H1 (cell line): ENCODE results near the gene ATG2B. TPM values are rescaled to one million over a fixed set of nuclear protein-coding genes. Genes with fewer than 3 reads are reported as not detected.

Experiments
- CTCF ChIA-PET: fragments of 300-600 bp; sonication (Branson Sonifier 250); formaldehyde crosslinking; loops from one replicate; lab custom pipeline; 2021; ENCODE audit not compliant: partially characterized antibody; lab: Charles Lee
- POLR2A ChIA-PET: fragments of 300-600 bp; sonication (Branson Sonifier 250); formaldehyde crosslinking; loops from one replicate; lab custom pipeline; 2021; ENCODE audit warnings: inconsistent platforms; ENCODE audit not compliant: partially characterized antibody; lab: Charles Lee
- DNase-seq, 2 experiments: peaks; one replicate each; pipeline versions ENCODE4 v3.0.0 to v3.0.0-alpha.2; 2010 to 2022; ENCODE audit warnings: low spot score in 2 of 2, low read depth in 1 of 2, mixed read lengths in 1 of 2
- FAIRE-seq: peaks from 2 replicates; lab custom pipeline; 2011; peaks lifted over from hg19 to GRCh38; lab: Jason Lieb, UNC
- H2AFZ ChIP-seq: 2 replicates; pipeline ENCODE4 v1.8.1; 2012; ENCODE audit warnings: low read length, inconsistent platforms
- H2AK5ac ChIP-seq: 2 replicates; pipeline ENCODE4 v1.6.1; 2013; ENCODE audit warnings: low read depth, low read length
- H2BK120ac ChIP-seq: replicated peaks from 2 replicates; pipeline ENCODE3; 2013; ENCODE audit warnings: low read depth, low read length, inconsistent platforms
- H2BK12ac ChIP-seq: 2 replicates; pipeline ENCODE4 v1.6.1; 2013; ENCODE audit warnings: low read depth, low read length
- H2BK15ac ChIP-seq: 2 replicates; pipeline ENCODE4 v1.6.1; 2013; ENCODE audit warnings: low read length
- H2BK20ac ChIP-seq: 2 replicates; pipeline ENCODE4 v1.6.1; 2013; ENCODE audit warnings: low read length
- H2BK5ac ChIP-seq: 2 replicates; pipeline ENCODE4 v1.6.1; 2013; ENCODE audit warnings: low read depth, low read length
- H3K14ac ChIP-seq: 2 replicates; pipeline ENCODE4 v1.6.1; 2013; ENCODE audit warnings: inconsistent platforms; ENCODE audit not compliant: insufficient read length
- H3K18ac ChIP-seq: 2 replicates; pipeline ENCODE4 v1.6.1; 2013; ENCODE audit warnings: low read length; ENCODE audit errors: extremely low read depth
- H3K23ac ChIP-seq: 2 replicates; pipeline ENCODE4 v1.6.1; 2013; ENCODE audit warnings: inconsistent platforms; ENCODE audit not compliant: insufficient read length
- H3K23me2 ChIP-seq: 2 replicates; pipeline ENCODE4 v1.6.1; 2013; ENCODE audit warnings: low read depth, low read length
- H3K27ac ChIP-seq: 2 replicates; pipeline ENCODE4 v1.6.1; 2011; ENCODE audit warnings: low read depth, low read length, inconsistent platforms
- H3K27me3 ChIP-seq, 4 experiments: replicated peaks in 1 of 4; 1 replicate in 1 of 4; 2 replicates in 3 of 4; pipeline versions ENCODE4 v1.6.1 to v1.8.1; 2011 to 2013; ENCODE audit warnings: low read length in 3 of 4, mild to moderate bottlenecking in 3 of 4, inconsistent platforms in 2 of 4, mixed read lengths in 2 of 4, moderate library complexity in 1 of 4; ENCODE audit not compliant: control insufficient read depth in 3 of 4, insufficient read depth in 3 of 4; ENCODE audit errors: extremely low read depth in 1 of 4
- H3K36me3 ChIP-seq, 4 experiments: 2 replicates each; pipeline versions ENCODE4 v1.6.1 to v1.8.1; 2011 to 2013; ENCODE audit warnings: mild to moderate bottlenecking in 4 of 4, low read length in 3 of 4, moderate library complexity in 2 of 4, control low read depth in 1 of 4, inconsistent platforms in 1 of 4; ENCODE audit not compliant: insufficient read depth in 4 of 4, control insufficient read depth in 2 of 4
- H3K4ac ChIP-seq: replicated peaks from 2 replicates; pipeline ENCODE3; 2013; ENCODE audit warnings: low read length, low read depth, mixed read lengths, inconsistent platforms; ENCODE audit not compliant: insufficient read length
- H3K4me1 ChIP-seq, 4 experiments: replicated peaks in 1 of 4; 1 replicate in 1 of 4; 2 replicates in 3 of 4; pipeline versions ENCODE4 v1.6.1 to v1.8.1; 2011 to 2013; ENCODE audit warnings: low read length in 3 of 4, inconsistent platforms in 2 of 4, mixed read lengths in 1 of 4; ENCODE audit not compliant: insufficient read depth in 4 of 4, control insufficient read depth in 3 of 4
- H3K4me2 ChIP-seq, 2 experiments: 2 replicates each; pipeline versions ENCODE4 v1.6.1 to v1.8.1; 2011 to 2013; ENCODE audit warnings: low read depth in 2 of 2, low read length in 2 of 2, control low read depth in 1 of 2, inconsistent platforms in 1 of 2, mild to moderate bottlenecking in 1 of 2; ENCODE audit not compliant: insufficient read depth in 1 of 2
- H3K4me3 ChIP-seq, 4 experiments: fragments of 200-600, 300-600 bp in 1 of 4; sonication (generic), shearing (Covaris generic), sonication (Bioruptor Twin) in 1 of 4; 2 replicates each; pipeline versions ENCODE4 v1.5.1 to v1.8.1; 2011 to 2016; ENCODE audit warnings: low read length in 4 of 4, low read depth in 3 of 4, control low read depth in 2 of 4, inconsistent platforms in 2 of 4, mild to moderate bottlenecking in 2 of 4, mixed read lengths in 1 of 4, moderate library complexity in 1 of 4; ENCODE audit not compliant: insufficient read depth in 2 of 4; ENCODE audit errors: extremely low read depth in 1 of 4
- H3K56ac ChIP-seq: replicated peaks from 2 replicates; pipeline ENCODE3; 2013; ENCODE audit warnings: low read depth, mild to moderate bottlenecking, mixed read lengths, low read length, inconsistent platforms; ENCODE audit not compliant: insufficient read length
- H3K79me1 ChIP-seq: 2 replicates; pipeline ENCODE4 v1.6.1; 2013; ENCODE audit warnings: low read depth, low read length, control low read depth
- H3K79me2 ChIP-seq, 2 experiments: 2 replicates each; pipeline versions ENCODE4 v1.6.1 to v1.8.1; 2012 to 2013; ENCODE audit warnings: low read length in 2 of 2, mild to moderate bottlenecking in 2 of 2, inconsistent platforms in 1 of 2; ENCODE audit not compliant: insufficient read depth in 2 of 2, control insufficient read depth in 1 of 2
- H3K9ac ChIP-seq, 4 experiments: replicated peaks in 1 of 4; 1 replicate in 1 of 4; 2 replicates in 3 of 4; pipeline versions ENCODE4 v1.6.1 to v1.8.1; 2011 to 2013; ENCODE audit warnings: low read depth in 3 of 4, low read length in 3 of 4, control low read depth in 2 of 4, mild to moderate bottlenecking in 2 of 4, moderate library complexity in 2 of 4, inconsistent platforms in 1 of 4; ENCODE audit errors: extremely low read depth in 1 of 4
- H3K9me3 ChIP-seq, 2 experiments: 2 replicates each; pipeline versions ENCODE4 v1.6.1 to v1.8.1; 2012 to 2013; ENCODE audit warnings: mild to moderate bottlenecking in 2 of 2, moderate library complexity in 2 of 2, control low read depth in 1 of 2, inconsistent platforms in 1 of 2, low read depth in 1 of 2, low read length in 1 of 2, mixed read lengths in 1 of 2; ENCODE audit not compliant: insufficient read depth in 2 of 2
- H4K20me1 ChIP-seq, 2 experiments: replicated peaks in 1 of 2; 2 replicates each; pipeline versions ENCODE3 to v1.8.1; 2011 to 2013; ENCODE audit warnings: inconsistent platforms in 2 of 2, low read length in 2 of 2, mild to moderate bottlenecking in 1 of 2; ENCODE audit not compliant: insufficient read depth in 2 of 2, control insufficient read depth in 1 of 2
- H4K5ac ChIP-seq: 2 replicates; pipeline ENCODE4 v1.6.1; 2013; ENCODE audit warnings: low read length, low read depth, mixed read lengths, inconsistent platforms; ENCODE audit not compliant: insufficient read length
- H4K8ac ChIP-seq: 2 replicates; pipeline ENCODE4 v1.8.0; 2013; ENCODE audit warnings: mild to moderate bottlenecking, moderate library complexity, low read length, inconsistent platforms; ENCODE audit not compliant: insufficient read depth; ENCODE audit errors: extremely low read depth
- H4K91ac ChIP-seq: replicated peaks from 2 replicates; pipeline ENCODE3; 2013; ENCODE audit warnings: low read length, mixed read lengths, inconsistent platforms; ENCODE audit not compliant: insufficient read length
- CBX8 ChIP-seq: fragments of 300-800, 300-1000 bp; sonication (generic); IDR thresholded peaks from 2 replicates; pipeline ENCODE4 v1.7.1; 2016; ENCODE audit warnings: low read depth, low read length, borderline replicate concordance
- CEBPB ChIP-seq: IDR thresholded peaks from 2 replicates; pipeline ENCODE4 v1.6.1; 2012; ENCODE audit warnings: low read depth, low read length
- FOSL1 ChIP-seq: IDR thresholded peaks from 2 replicates; pipeline ENCODE4 v1.6.1; 2011; ENCODE audit warnings: mild to moderate bottlenecking, low read depth, low read length, moderate library complexity; ENCODE audit not compliant: insufficient read depth
- JUN ChIP-seq: IDR thresholded peaks from 2 replicates; pipeline ENCODE4 v1.6.1; 2011; ENCODE audit warnings: low read depth, mild to moderate bottlenecking, improper control_type of control experiment, low read length
- KDM5A ChIP-seq: fragments of 200-600 bp; IDR thresholded peaks from 2 replicates; pipeline ENCODE4 v1.7.1; 2012; ENCODE audit warnings: mild to moderate bottlenecking, low read length, inconsistent platforms, mixed read lengths
- POLR2A ChIP-seq, 2 experiments: IDR thresholded peaks; 1 replicate in 1 of 2; 2 replicates in 1 of 2; pipeline ENCODE4 v1.6.1; 2011; ENCODE audit warnings: low read depth in 2 of 2, low read length in 2 of 2, mild to moderate bottlenecking in 2 of 2; ENCODE audit errors: control extremely low read depth in 1 of 2
- RNF2 ChIP-seq: fragments of 200-900, 300-1000 bp; sonication (generic); IDR thresholded peaks from 2 replicates; pipeline ENCODE4 v1.7.1; 2016; ENCODE audit warnings: borderline replicate concordance, low read depth, mild to moderate bottlenecking, antibody characterized with exemption, low read length; ENCODE audit not compliant: poor library complexity, severe bottlenecking; ENCODE audit errors: missing control alignments
- SAP30 ChIP-seq: fragments of 300-600 bp; sonication (generic); IDR thresholded peaks from 2 replicates; pipeline ENCODE4 v1.7.1; 2012; ENCODE audit warnings: low read length, moderate library complexity, mild to moderate bottlenecking, inconsistent platforms; ENCODE audit not compliant: insufficient read depth, insufficient replicate concordance
- SIRT6 ChIP-seq: IDR thresholded peaks from one replicate; pipeline ENCODE4 v1.7.1; 2012; ENCODE audit warnings: low read length, inconsistent platforms
- SP4 ChIP-seq: IDR thresholded peaks from 2 replicates; pipeline ENCODE4 v1.6.1; 2012; ENCODE audit warnings: low read length, inconsistent platforms
- TAF1 ChIP-seq: IDR thresholded peaks from 2 replicates; pipeline ENCODE4 v1.6.1; 2011; ENCODE audit warnings: mild to moderate bottlenecking, low read depth, low read length
- TBP ChIP-seq: IDR thresholded peaks from 2 replicates; pipeline ENCODE4 v1.6.1; 2011; ENCODE audit warnings: low read depth, low read length, improper control_type of control experiment
- WGBS, 2 experiments: shearing (Covaris generic) in 1 of 2; methylation state at CpG; one replicate each; pipeline versions ENCODE4 v1.1.6 to v1.1.7; 2013 to 2015; ENCODE audit warnings: low lambda C conversion rate in 2 of 2, mixed read lengths in 2 of 2, inconsistent platforms in 1 of 2, low coverage in 1 of 2, missing lambda C conversion rate in 1 of 2; ENCODE audit not compliant: insufficient replicate concordance in 2 of 2, insufficient coverage in 1 of 2, insufficient read length in 1 of 2; ENCODE audit errors: extremely low coverage in 1 of 2, missing lambda C conversion rate in 1 of 2; 5-methylcytosine and 5-hydroxymethylcytosine counted together
- polyA plus RNA-seq, 7 experiments: library from polyadenylated mRNA; depleted of rRNA in 3 of 7; stranded (reverse) in 5 of 7; unstranded in 2 of 7; fragments of >200 nt in 5 of 7; fragments of 200-250 nt in 2 of 7; gene quantifications; 1 replicate in 5 of 7; 2 replicates in 1 of 7; 4 replicates in 1 of 7; pipeline versions ENCODE4 v1.2.1 to v1.2.3, GENCODE V29; 2011 to 2013; ENCODE audit warnings: missing spikeins in 2 of 7, mixed read lengths in 2 of 7
- total RNA-seq: library from RNA; stranded (reverse); fragmentation: NEBNext Ultra II Directional; extraction: Animal tissue kit (Norgen Biotek cat#: 25700); gene quantifications from 2 replicates; pipeline ENCODE4 v1.2.1, GENCODE V29; 2021

ATG2B gene
- total and polyA plus RNA-seq, 2 of the 8 experiments (the other 6 are each of a cell fraction or from before 2014, with no cell fraction given): 4.6 to 14.4 TPM

GRCh38 chr14:96399405-96399804 lies 36.3 kb upstream of the ATG2B start:
- no peak overlapping the region for H2BK20ac ChIP-seq
- H3K14ac ChIP-seq: no peak overlapping the region
- 84% methylated on average over 7 of the region's 9 CpGs; no CpG with 5 or more reads in 1 of the 2 experiments for WGBS, 2 experiments
- no peak overlapping the region for H3K4me3 ChIP-seq
- H3K18ac ChIP-seq: no peak overlapping the region
- no peak overlapping the region for H3K4ac ChIP-seq
- H3K27me3 ChIP-seq: no peaks in the 10 kb centered on the region
- H3K9ac ChIP-seq: no peak overlapping the region
- H3K79me2 ChIP-seq: no peaks in the 10 kb centered on the region
- H2AK5ac ChIP-seq: no peak overlapping the region
- H4K8ac ChIP-seq: no peak overlapping the region
- H3K23me2 ChIP-seq: no peaks in the 10 kb centered on the region
- H4K5ac ChIP-seq: no peak overlapping the region
- H3K9me3 ChIP-seq: no peaks in the 10 kb centered on the region
- no peaks in the 10 kb centered on the region for H3K79me1 ChIP-seq
- H3K56ac ChIP-seq: no peak overlapping the region
- H2AFZ ChIP-seq: no peak overlapping the region
- H2BK15ac ChIP-seq: no peak overlapping the region
- H3K4me1 ChIP-seq: no peaks in the 10 kb centered on the region
- no peak overlapping the region for H3K23ac ChIP-seq
- POLR2A ChIA-PET: no interaction called here
- FAIRE-seq (no peak), DNase-seq (peak in 1 of 2 experiments; percentile 39)
- no peak overlapping the region for H2BK12ac ChIP-seq
- H3K4me2 ChIP-seq: no peak overlapping the region
- no peak overlapping the region for H2BK5ac ChIP-seq
- H3K27ac ChIP-seq: no peak overlapping the region
- CTCF ChIA-PET: interaction anchor here (0.8 kb wide), 1 partner anchor 108 kb away, joined by 3 read pairs; no protein-coding TSS in a partner anchor
- H2BK120ac ChIP-seq: no peak overlapping the region
- no peaks in the 10 kb centered on the region for H3K36me3 ChIP-seq
- TF ChIP-seq POLR2A (IDR thresholded peaks at IDR 0.05; ENCODE audit: control extremely low read depth in 1 of 2, low read depth in 2 of 2, low read length in 2 of 2): no peak
- no peak for TF ChIP-seq FOSL1
- no peak for TF ChIP-seq JUN
- TF ChIP-seq CEBPB: no peak
- TF ChIP-seq RNF2: no peak
- TF ChIP-seq CBX8: no peak
- TF ChIP-seq SP4: no peak
- TF ChIP-seq TBP: no peak
- no peak for TF ChIP-seq SIRT6
- TF ChIP-seq SAP30: no peak
- no peak for TF ChIP-seq TAF1
- TF ChIP-seq KDM5A: no peak
- H4K91ac ChIP-seq: no peak overlapping the region
- H4K20me1 ChIP-seq: no peaks in the 10 kb centered on the region
